MCF 10A (cell line): Measurements from ENCODE around the gene ARHGAP42. TPM values are rescaled to one million over a fixed set of nuclear protein-coding genes. Genes with fewer than 3 reads are reported as not detected.

Experiments used
- BruUV-seq: library from RNA; stranded (reverse); fragments of 400-500 nt; replicated peaks from 2 replicates; lab custom pipeline; 2021; lab: Mats Ljungman, UMichigan
- CTCF ChIA-PET: fragments of 300-600 bp; sonication (Branson Sonifier 250); formaldehyde crosslinking; extraction: SDS; loops from one replicate; lab custom pipeline; 2021; ENCODE audit warnings: antibody characterized with exemption, inconsistent platforms; lab: Yijun Ruan, JAX
- POLR2A ChIA-PET: fragments of 300-600, 350-650 bp; sonication (Branson Sonifier 250); formaldehyde crosslinking; extraction: SDS; loops from one replicate; lab custom pipeline; 2020; ENCODE audit warnings: antibody characterized with exemption, inconsistent platforms; lab: Yijun Ruan, JAX
- DNase-seq: peaks from one replicate; pipeline ENCODE4 v3.0.0-alpha.2; 2018; ENCODE audit not compliant: unreplicated experiment
- H3K27ac Mint-ChIP-seq: one replicate; pipeline ENCODE4 v1.8.0; 2022; ENCODE audit warnings: mild to moderate bottlenecking, low read depth, mixed read lengths; ENCODE audit not compliant: unreplicated experiment
- H3K27me3 Mint-ChIP-seq: one replicate; pipeline ENCODE4 v1.8.0; 2022; ENCODE audit warnings: mixed read lengths; ENCODE audit not compliant: insufficient read depth, unreplicated experiment
- H3K36me3 Mint-ChIP-seq: one replicate; pipeline ENCODE4 v1.8.0; 2022; ENCODE audit warnings: mild to moderate bottlenecking, moderate library complexity, mixed read lengths; ENCODE audit not compliant: insufficient read depth, unreplicated experiment
- H3K4me1 Mint-ChIP-seq: one replicate; pipeline ENCODE4 v1.8.0; 2022; ENCODE audit warnings: mixed read lengths; ENCODE audit not compliant: insufficient read depth, unreplicated experiment
- H3K4me3 Mint-ChIP-seq: one replicate; pipeline ENCODE4 v1.8.0; 2022; ENCODE audit warnings: mild to moderate bottlenecking, moderate library complexity, mixed read lengths; ENCODE audit not compliant: unreplicated experiment
- H3K9me3 Mint-ChIP-seq: one replicate; pipeline ENCODE4 v1.8.0; 2022; ENCODE audit warnings: mixed read lengths; ENCODE audit not compliant: unreplicated experiment
- intact Hi-C: fragments of 100-400 bp; cut with micrococcal nuclease; formaldehyde crosslinking; loops from 2 replicates; pipeline ENCODE4 v1.14.1; 2022
- total RNA-seq: library from RNA; stranded (reverse); gene quantifications from 2 replicates; pipeline ENCODE4 v1.2.3, GENCODE V29; 2022
- TF ChIP-seq, protein P1 (sequence below): fragments of 200-600 bp; IDR thresholded peaks from one replicate; pipeline ENCODE4 v1.8.0; 2022; ENCODE audit warnings: antibody characterized with exemption, mild to moderate bottlenecking; ENCODE audit not compliant: unreplicated experiment

ARHGAP42 gene
- total RNA-seq, 1 experiment from 2014 or later = 2.5 TPM

DNA sequence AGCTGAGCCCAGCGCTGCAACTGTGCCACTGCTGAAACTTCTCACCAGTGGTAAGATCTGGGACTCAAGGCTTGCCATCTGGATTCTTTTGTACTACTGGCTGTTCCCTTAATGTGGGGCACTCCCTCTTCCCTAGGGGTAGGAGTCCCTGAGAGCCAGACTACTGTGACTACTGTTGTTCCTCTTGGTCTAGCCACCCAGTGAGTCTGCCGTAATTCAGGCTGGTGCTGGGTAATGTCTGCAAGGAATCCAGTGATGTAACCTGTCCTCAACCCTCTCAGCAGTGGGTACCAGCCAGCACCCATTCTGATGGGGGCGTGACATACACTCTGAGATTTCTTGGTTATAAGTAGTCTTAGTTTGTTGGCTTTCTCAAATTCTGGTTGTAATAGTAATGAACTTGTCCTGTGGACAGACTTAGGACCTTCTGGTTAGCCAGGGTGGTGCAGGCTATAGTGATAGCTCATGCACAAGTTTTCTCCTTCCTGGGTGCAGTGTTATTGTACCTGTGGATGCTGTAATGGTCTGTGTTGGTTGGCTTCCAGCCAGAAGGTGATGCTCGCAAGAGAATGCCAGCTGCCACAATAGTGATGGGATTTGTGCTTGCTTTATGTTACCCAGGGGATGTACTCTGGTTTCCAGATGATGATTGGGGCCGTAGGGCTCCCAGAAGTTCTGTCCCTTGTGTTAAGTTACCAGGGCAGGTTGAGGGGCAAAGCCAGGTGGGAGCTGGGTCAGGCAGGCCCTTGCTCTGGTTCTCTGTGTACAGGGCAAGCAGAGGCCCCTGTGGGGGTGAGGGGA, 65.5 kb downstream of the ARHGAP42 start:
- H3K4me1 Mint-ChIP-seq = peaks cover 20% of the 10 kb centered on the region
- peaks cover 10% of the 10 kb centered on the region for H3K9me3 Mint-ChIP-seq
- POLR2A ChIA-PET = interaction anchor here (0.7 to 1.2 kb wide), 3 partner anchors 12 to 79 kb away, joined by 3 read pairs; no protein-coding TSS in a partner anchor
- BruUV-seq = no TSS peak
- TF ChIP-seq, protein P1, sequence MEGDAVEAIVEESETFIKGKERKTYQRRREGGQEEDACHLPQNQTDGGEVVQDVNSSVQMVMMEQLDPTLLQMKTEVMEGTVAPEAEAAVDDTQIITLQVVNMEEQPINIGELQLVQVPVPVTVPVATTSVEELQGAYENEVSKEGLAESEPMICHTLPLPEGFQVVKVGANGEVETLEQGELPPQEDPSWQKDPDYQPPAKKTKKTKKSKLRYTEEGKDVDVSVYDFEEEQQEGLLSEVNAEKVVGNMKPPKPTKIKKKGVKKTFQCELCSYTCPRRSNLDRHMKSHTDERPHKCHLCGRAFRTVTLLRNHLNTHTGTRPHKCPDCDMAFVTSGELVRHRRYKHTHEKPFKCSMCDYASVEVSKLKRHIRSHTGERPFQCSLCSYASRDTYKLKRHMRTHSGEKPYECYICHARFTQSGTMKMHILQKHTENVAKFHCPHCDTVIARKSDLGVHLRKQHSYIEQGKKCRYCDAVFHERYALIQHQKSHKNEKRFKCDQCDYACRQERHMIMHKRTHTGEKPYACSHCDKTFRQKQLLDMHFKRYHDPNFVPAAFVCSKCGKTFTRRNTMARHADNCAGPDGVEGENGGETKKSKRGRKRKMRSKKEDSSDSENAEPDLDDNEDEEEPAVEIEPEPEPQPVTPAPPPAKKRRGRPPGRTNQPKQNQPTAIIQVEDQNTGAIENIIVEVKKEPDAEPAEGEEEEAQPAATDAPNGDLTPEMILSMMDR = no peak
- CTCF ChIA-PET = interaction anchor here (0.6 to 1.8 kb wide), 5 partner anchors 14 to 382 kb away, joined by 3 to 4 read pairs (median 3); no protein-coding TSS in a partner anchor
- intact Hi-C loops = no loop called here
- peak; percentile 45 for DNase-seq
- no peak overlapping the region for H3K27ac Mint-ChIP-seq
- H3K4me3 Mint-ChIP-seq = no peak overlapping the region
- no peaks in the 10 kb centered on the region for H3K27me3 Mint-ChIP-seq
- H3K36me3 Mint-ChIP-seq = peaks cover 4% of the 10 kb centered on the region

DNA sequence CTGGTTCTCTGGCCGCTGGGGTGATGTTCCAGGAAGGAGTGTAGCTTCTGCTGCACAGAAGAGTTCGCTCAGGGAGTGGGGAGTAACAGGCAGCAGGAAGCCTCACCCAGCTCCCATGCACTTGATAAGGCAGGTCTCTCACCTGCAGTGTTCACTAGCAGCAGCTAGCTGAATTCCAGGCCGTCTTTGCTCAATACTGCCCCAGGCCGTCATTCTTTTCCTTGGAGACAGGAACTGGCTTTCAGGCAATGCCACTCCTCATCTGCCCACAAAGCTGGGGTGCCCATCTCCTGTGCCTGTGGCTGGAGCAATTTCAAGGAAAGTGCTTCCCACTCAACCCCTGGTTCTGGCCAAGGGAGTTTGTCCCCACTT, 66.1 kb downstream of the ARHGAP42 start:
- intact Hi-C loops = no loop called here
- no peak overlapping the region for H3K4me3 Mint-ChIP-seq
- no peaks in the 10 kb centered on the region for H3K27me3 Mint-ChIP-seq
- peak; percentile 55 for DNase-seq
- TF ChIP-seq, protein P1 = no peak
- H3K36me3 Mint-ChIP-seq = peaks cover 4% of the 10 kb centered on the region
- peaks cover 10% of the 10 kb centered on the region for H3K9me3 Mint-ChIP-seq
- H3K27ac Mint-ChIP-seq = no peak overlapping the region
- H3K4me1 Mint-ChIP-seq = peaks cover 20% of the 10 kb centered on the region
- BruUV-seq = no TSS peak
- ChIA-PET POLR2A (interaction anchor here (0.7 to 1.2 kb wide), 3 partner anchors 12 to 79 kb away, joined by 3 read pairs; no protein-coding TSS in a partner anchor), CTCF (interaction anchor here (0.5 to 1.8 kb wide), 8 partner anchors 15 to 381 kb away, joined by 3 to 4 read pairs (median 4); no protein-coding TSS in a partner anchor)

DNA sequence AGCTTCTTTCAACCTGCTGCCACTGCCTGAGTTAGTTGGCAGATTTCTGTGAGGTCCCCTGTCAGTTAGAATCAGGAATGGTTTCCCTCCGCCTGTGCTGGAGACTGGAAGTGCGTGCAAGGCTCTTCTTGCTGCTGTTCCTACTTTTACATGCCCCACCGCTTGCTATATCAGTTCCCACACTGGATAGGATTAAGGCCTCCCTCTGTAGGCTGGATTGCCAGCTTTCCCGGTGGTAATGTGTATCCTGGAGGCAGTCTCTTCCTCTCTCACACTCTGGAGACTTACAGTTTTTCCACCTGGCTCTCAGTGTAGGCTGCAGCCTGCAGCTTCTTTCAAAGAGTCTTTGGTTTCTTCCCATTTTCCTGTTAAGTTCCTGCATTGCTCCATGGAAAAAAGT, 66.5 kb downstream of the ARHGAP42 start:
- Mint-ChIP-seq H3K4me3 (no peak overlapping the region), H3K27me3 (no peaks in the 10 kb centered on the region), H3K9me3 (peaks cover 10% of the 10 kb centered on the region), H3K36me3 (peaks cover 4% of the 10 kb centered on the region), H3K4me1 (peaks cover 20% of the 10 kb centered on the region), H3K27ac (no peak overlapping the region)
- TF ChIP-seq, protein P1 = no peak
- no TSS peak for BruUV-seq
- ChIA-PET POLR2A (interaction anchor here (0.7 to 1.2 kb wide), 3 partner anchors 13 to 78 kb away, joined by 3 read pairs; no protein-coding TSS in a partner anchor), CTCF (interaction anchor here (0.5 to 1.8 kb wide), 6 partner anchors 18 to 134 kb away, joined by 3 to 4 read pairs (median 4); no protein-coding TSS in a partner anchor)
- intact Hi-C loops = no loop called here
- no peak for DNase-seq

DNA sequence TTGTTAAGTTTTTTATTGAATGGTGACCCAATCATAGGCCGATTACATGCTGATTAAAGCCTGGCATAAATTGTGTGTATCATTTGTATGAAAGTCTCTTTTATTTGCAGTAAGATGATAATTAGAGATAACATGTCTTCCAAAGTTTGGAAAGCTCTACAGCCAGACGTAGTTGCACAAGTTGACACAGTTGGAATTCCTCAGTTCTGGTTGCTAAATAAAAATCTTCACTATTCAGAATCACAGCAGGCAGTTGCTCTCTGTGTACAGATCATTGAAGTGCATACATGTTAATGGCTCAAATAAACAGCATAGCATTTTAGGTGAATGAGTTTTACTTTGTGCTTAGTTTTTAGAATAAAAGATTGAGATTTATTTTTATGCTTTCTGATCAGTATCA, 69.5 kb downstream of the ARHGAP42 start:
- ChIA-PET POLR2A (interaction anchor here (0.6 kb wide), 1 partner anchor 14 kb away, joined by 4 read pairs; no protein-coding TSS in a partner anchor), CTCF (interaction anchor here (0.7 kb wide), 1 partner anchor 14 kb away, joined by 3 read pairs; no protein-coding TSS in a partner anchor)
- TF ChIP-seq, protein P1 = no peak
- Mint-ChIP-seq H3K4me1 (peaks cover 12% of the 10 kb centered on the region), H3K36me3 (no peaks in the 10 kb centered on the region), H3K27ac (no peak overlapping the region), H3K27me3 (no peaks in the 10 kb centered on the region), H3K4me3 (no peak overlapping the region), H3K9me3 (no peaks in the 10 kb centered on the region)
- no peak for DNase-seq
- intact Hi-C loops = no loop called here
- BruUV-seq = no TSS peak
